Smooth muscle cell (in vitro differentiated cells): ENCODE results near the gene WDR7. TPM values are rescaled to one million over a fixed set of nuclear protein-coding genes. Genes with fewer than 3 reads are reported as not detected.

Source experiments
- DNase-seq: peaks from one replicate; lab custom pipeline; 2025; ENCODE audit not compliant: unreplicated experiment; lab: John Stamatoyannopoulos, UW
- H2AFZ ChIP-seq: fragments of 200-600 bp; sonication (generic); 2 replicates; pipeline ENCODE4 v1.6.0; 2016; ENCODE audit warnings: antibody characterized with exemption, low read depth, mild to moderate bottlenecking
- H3F3A ChIP-seq: fragments of 200-600 bp; sonication (generic); 2 replicates; pipeline ENCODE4 v1.6.0; 2017; ENCODE audit warnings: antibody characterized with exemption, low read depth
- H3K27ac ChIP-seq: fragments of 200-600 bp; sonication (generic); 2 replicates; pipeline ENCODE4 v1.5.1; 2016; ENCODE audit warnings: low read depth, mild to moderate bottlenecking
- H3K27me3 ChIP-seq: fragments of 200-600 bp; sonication (generic); 2 replicates; pipeline ENCODE4 v1.6.1; 2016; ENCODE audit warnings: low read depth, mild to moderate bottlenecking
- H3K36me3 ChIP-seq: fragments of 200-600 bp; sonication (generic); 2 replicates; pipeline ENCODE4 v1.5.1; 2016; ENCODE audit warnings: low read depth
- H3K4me1 ChIP-seq: fragments of 200-600 bp; sonication (generic); 2 replicates; pipeline ENCODE4 v1.5.1; 2016; ENCODE audit warnings: low read depth
- H3K4me2 ChIP-seq: fragments of 200-600 bp; sonication (generic); 2 replicates; pipeline ENCODE4 v1.6.0; 2016; ENCODE audit warnings: mild to moderate bottlenecking
- H3K4me3 ChIP-seq: fragments of 200-600 bp; sonication (generic); 2 replicates; pipeline ENCODE4 v1.5.1; 2016; ENCODE audit warnings: mild to moderate bottlenecking
- H3K79me2 ChIP-seq: fragments of 200-600 bp; sonication (generic); 2 replicates; pipeline ENCODE4 v1.6.0; 2016; ENCODE audit warnings: low read depth, mild to moderate bottlenecking
- H3K9ac ChIP-seq: fragments of 200-600 bp; sonication (generic); 2 replicates; pipeline ENCODE4 v1.6.0; 2016; ENCODE audit warnings: low read depth
- H3K9me3 ChIP-seq: fragments of 200-600 bp; sonication (generic); replicated peaks from 2 replicates; pipeline ENCODE4 v1.5.1; 2016; ENCODE audit warnings: low read depth
- H4K20me1 ChIP-seq: fragments of 200-600 bp; sonication (generic); 2 replicates; pipeline ENCODE4 v1.6.0; 2016; ENCODE audit warnings: low read depth
- WGBS: methylation state at CpG from one replicate; pipeline ENCODE4 v1.1.7; 2016; ENCODE audit warnings: low lambda C conversion rate; 5-methylcytosine and 5-hydroxymethylcytosine counted together
- polyA plus RNA-seq: library from polyadenylated mRNA; unstranded; fragments of >200 nt; fragmentation: Nextera tagmentation; extraction: Ambion mirVana; gene quantifications from 2 replicates; pipeline ENCODE4 v1.2.1, GENCODE V29; 2016
- total RNA-seq: library from RNA; depleted of rRNA; stranded (reverse); fragments of >200 nt; gene quantifications from 2 replicates; pipeline ENCODE4 v1.2.3, GENCODE V29; 2014
- TF ChIP-seq, protein P1 (sequence below): fragments of 200-600 bp; sonication (generic); IDR thresholded peaks from 2 replicates; pipeline ENCODE4 v1.5.1; 2017; ENCODE audit warnings: borderline replicate concordance, mild to moderate bottlenecking, antibody characterized with exemption; ENCODE audit not compliant: insufficient read depth, poor library complexity, severe bottlenecking

WDR7 gene
- total and polyA plus RNA-seq, 2 experiments from 2014 or later, result 5.3 to 9.2 TPM

DNA sequence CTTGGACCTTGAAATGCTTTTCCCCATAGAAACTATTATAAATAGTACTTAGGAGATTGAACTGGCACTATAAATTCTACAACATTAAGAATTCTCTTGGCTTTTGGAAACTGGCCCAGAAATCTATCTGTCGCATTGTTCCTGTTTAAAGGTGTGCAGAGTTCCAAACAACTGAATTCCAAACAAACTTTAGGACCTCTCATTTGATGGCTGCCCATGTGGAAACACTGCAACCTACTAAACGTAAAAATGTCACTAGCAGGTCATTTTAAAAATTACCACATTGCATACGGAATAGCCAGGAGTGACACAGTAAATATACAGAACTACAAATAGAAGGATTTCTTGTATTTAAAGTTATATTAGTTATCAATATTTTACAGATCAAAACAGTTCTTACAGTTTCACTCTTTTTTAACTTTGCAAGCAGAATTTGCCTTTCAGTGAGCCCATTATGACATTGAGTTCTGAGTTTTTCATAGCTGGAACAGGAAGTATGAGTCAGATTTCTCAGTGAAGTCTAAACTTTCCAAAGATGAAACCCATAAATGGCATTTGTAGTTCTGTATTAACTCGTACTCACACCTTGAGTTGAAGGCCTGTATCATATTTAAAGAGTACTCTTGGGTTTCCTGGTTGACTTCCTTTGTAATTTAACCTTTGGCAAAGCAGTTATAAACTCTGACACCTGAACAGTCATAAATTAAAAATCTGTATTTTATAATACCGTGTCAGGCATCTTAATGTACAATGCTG is 353.4 kb downstream of the WDR7 start:
- no peak for DNase-seq
- Histone ChIP-seq H3K9ac (no peak overlapping the region), H3K27me3 (no peaks in the 10 kb centered on the region), H3K4me2 (peak overlapping the region; percentile 8), H3K4me3 (no peak overlapping the region), H3K4me1 (no peaks in the 10 kb centered on the region), H2AFZ (no peak overlapping the region), H3F3A (no peaks in the 10 kb centered on the region), H4K20me1 (no peaks in the 10 kb centered on the region), H3K9me3 (no peaks in the 10 kb centered on the region), H3K27ac (no peak overlapping the region), H3K36me3 (no peaks in the 10 kb centered on the region), H3K79me2 (no peaks in the 10 kb centered on the region)
- TF ChIP-seq, protein P1, sequence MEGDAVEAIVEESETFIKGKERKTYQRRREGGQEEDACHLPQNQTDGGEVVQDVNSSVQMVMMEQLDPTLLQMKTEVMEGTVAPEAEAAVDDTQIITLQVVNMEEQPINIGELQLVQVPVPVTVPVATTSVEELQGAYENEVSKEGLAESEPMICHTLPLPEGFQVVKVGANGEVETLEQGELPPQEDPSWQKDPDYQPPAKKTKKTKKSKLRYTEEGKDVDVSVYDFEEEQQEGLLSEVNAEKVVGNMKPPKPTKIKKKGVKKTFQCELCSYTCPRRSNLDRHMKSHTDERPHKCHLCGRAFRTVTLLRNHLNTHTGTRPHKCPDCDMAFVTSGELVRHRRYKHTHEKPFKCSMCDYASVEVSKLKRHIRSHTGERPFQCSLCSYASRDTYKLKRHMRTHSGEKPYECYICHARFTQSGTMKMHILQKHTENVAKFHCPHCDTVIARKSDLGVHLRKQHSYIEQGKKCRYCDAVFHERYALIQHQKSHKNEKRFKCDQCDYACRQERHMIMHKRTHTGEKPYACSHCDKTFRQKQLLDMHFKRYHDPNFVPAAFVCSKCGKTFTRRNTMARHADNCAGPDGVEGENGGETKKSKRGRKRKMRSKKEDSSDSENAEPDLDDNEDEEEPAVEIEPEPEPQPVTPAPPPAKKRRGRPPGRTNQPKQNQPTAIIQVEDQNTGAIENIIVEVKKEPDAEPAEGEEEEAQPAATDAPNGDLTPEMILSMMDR, result no peak
- 78% methylated on average over 5 of the region's 5 CpGs for WGBS

GRCh38 chr18:57008001-57008686 is 357.0 kb downstream of the WDR7 start:
- Histone ChIP-seq H3K79me2 (no peaks in the 10 kb centered on the region), H3K9ac (no peak overlapping the region), H3K4me2 (no peak overlapping the region), H3K27me3 (no peaks in the 10 kb centered on the region), H4K20me1 (no peaks in the 10 kb centered on the region), H3K4me1 (no peaks in the 10 kb centered on the region), H3K9me3 (no peaks in the 10 kb centered on the region), H2AFZ (no peak overlapping the region), H3K4me3 (no peak overlapping the region), H3K36me3 (no peaks in the 10 kb centered on the region), H3K27ac (no peak overlapping the region), H3F3A (no peaks in the 10 kb centered on the region)
- WGBS, result 79% methylated on average over 11 of the region's 11 CpGs
- TF ChIP-seq, protein P1, result no peak
- DNase-seq, result no peak

- Histone ChIP-seq H3K9me3 (no peaks in the 10 kb centered on the region), H3K4me1 (no peaks in the 10 kb centered on the region), H3K36me3 (no peaks in the 10 kb centered on the region), H3K4me2 (no peak overlapping the region), H3K27me3 (no peaks in the 10 kb centered on the region), H3K79me2 (no peaks in the 10 kb centered on the region), H3F3A (no peaks in the 10 kb centered on the region), H2AFZ (no peak overlapping the region), H3K4me3 (no peak overlapping the region), H4K20me1 (no peaks in the 10 kb centered on the region), H3K9ac (no peak overlapping the region), H3K27ac (no peak overlapping the region)
- no peak for DNase-seq
- TF ChIP-seq, protein P1, result no peak
- 93% methylated on average over 4 of the region's 4 CpGs for whole genome bisulfite sequencing
Observed at GRCh38 chr18:57009844-57010243, 358.7 kb downstream of the WDR7 start.
